ENCODE data around the gene FAM3B.

DNA sequence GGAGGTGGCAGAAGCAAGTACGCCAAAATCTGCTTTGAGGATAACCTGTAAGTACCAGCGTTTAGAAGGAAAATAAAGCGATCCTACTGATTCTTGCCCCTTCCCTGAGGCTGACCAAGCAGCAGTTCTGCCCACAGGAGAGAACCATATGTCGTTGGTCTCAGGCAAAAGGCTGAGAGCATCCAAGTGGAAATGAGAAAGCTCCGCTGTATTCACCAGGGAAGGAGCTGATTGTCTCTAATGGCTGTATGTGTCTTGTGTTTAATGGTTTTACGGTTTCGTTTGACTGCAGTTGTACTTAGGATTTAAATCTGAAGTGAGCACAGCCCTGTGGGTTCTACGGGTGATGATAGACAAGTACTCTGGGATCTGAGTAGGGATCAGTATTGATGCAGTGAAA, 21.9 kb downstream of the FAM3B start:
- TF ChIP-seq CTCF (conservative IDR thresholded peaks at IDR 0.05; ENCODE audit: low read depth, low read length) (no peak), SMC3 (IDR thresholded peaks at IDR 0.05; ENCODE audit: low read depth, low read length) (no peak), FOS (IDR thresholded peaks at IDR 0.05; ENCODE audit: low read depth, low read length) (no peak), POLR2A (IDR thresholded peaks at IDR 0.05; ENCODE audit: low read depth, low read length) (no peak), RAD21 (IDR thresholded peaks at IDR 0.05; ENCODE audit: low read length) (no peak), RCOR1 (IDR thresholded peaks at IDR 0.05; ENCODE audit: insufficient replicate concordance, low read length) (no peak), MAZ (IDR thresholded peaks at IDR 0.05; ENCODE audit: borderline replicate concordance, low read depth, low read length) (no peak), MXI1 (IDR thresholded peaks at IDR 0.05; ENCODE audit: borderline replicate concordance, low read depth, low read length) (no peak), BHLHE40 (IDR thresholded peaks at IDR 0.05; ENCODE audit: low read depth, low read length) (no peak)
- TF ChIP-seq, protein P1, sequence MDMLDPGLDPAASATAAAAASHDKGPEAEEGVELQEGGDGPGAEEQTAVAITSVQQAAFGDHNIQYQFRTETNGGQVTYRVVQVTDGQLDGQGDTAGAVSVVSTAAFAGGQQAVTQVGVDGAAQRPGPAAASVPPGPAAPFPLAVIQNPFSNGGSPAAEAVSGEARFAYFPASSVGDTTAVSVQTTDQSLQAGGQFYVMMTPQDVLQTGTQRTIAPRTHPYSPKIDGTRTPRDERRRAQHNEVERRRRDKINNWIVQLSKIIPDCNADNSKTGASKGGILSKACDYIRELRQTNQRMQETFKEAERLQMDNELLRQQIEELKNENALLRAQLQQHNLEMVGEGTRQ (IDR thresholded peaks at IDR 0.05; ENCODE audit: low read depth, low read length), result no peak
- TF ChIP-seq, protein P2, sequence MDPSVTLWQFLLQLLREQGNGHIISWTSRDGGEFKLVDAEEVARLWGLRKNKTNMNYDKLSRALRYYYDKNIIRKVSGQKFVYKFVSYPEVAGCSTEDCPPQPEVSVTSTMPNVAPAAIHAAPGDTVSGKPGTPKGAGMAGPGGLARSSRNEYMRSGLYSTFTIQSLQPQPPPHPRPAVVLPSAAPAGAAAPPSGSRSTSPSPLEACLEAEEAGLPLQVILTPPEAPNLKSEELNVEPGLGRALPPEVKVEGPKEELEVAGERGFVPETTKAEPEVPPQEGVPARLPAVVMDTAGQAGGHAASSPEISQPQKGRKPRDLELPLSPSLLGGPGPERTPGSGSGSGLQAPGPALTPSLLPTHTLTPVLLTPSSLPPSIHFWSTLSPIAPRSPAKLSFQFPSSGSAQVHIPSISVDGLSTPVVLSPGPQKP (IDR thresholded peaks at IDR 0.05; ENCODE audit: borderline replicate concordance, low read depth, low read length), result no peak

Measured in IMR-90 (cell line).